Mesodermal cell (in vitro differentiated cells): ENCODE measurements around the gene ITPR1.

Experiments
- H3K27ac ChIP-seq: 2 replicates; pipeline ENCODE4 v1.7.0; 2013; ENCODE audit warnings: mild to moderate bottlenecking, low read depth, low read length, moderate library complexity; ENCODE audit not compliant: severe bottlenecking
- H3K36me3 ChIP-seq: 2 replicates; pipeline ENCODE4 v1.7.1; 2013; ENCODE audit warnings: mild to moderate bottlenecking, low read length, moderate library complexity; ENCODE audit not compliant: control insufficient read depth, insufficient read depth
- H3K4me1 ChIP-seq: one replicate; pipeline ENCODE4 v1.7.1; 2013; ENCODE audit warnings: mild to moderate bottlenecking, low read length; ENCODE audit not compliant: insufficient read depth, control insufficient read depth, poor library complexity, severe bottlenecking
- H3K4me3 ChIP-seq: 2 replicates; pipeline ENCODE4 v1.7.0; 2013; ENCODE audit warnings: low read length, control low read depth, mild to moderate bottlenecking; ENCODE audit not compliant: insufficient read depth, poor library complexity, severe bottlenecking; ENCODE audit errors: extremely low read depth
- H3K9me3 ChIP-seq: 2 replicates; pipeline ENCODE4 v1.7.1; 2013; ENCODE audit warnings: mild to moderate bottlenecking, low read length, moderate library complexity; ENCODE audit not compliant: control insufficient read depth
- WGBS, 2 experiments: methylation state at CpG; one replicate each; pipeline ENCODE4 v1.1.5; 2013; ENCODE audit warnings: missing lambda C conversion rate in 2 of 2; ENCODE audit not compliant: insufficient coverage in 2 of 2; 5-methylcytosine and 5-hydroxymethylcytosine counted together

ITPR1 gene

GRCh38 chr3:4655145-4656045 lies 162.2 kb downstream of the ITPR1 start:
- no peak overlapping the region for H3K4me3 ChIP-seq
- no peak overlapping the region for H3K27ac ChIP-seq
- peaks cover 5% of the 10 kb centered on the region for H3K4me1 ChIP-seq
- 33 to 83% methylated on average over 3 to 9 of the region's 17 CpGs for WGBS, 2 experiments
- no peaks in the 10 kb centered on the region for H3K36me3 ChIP-seq
- H3K9me3 ChIP-seq: no peaks in the 10 kb centered on the region

GRCh38 chr3:4656059-4656458 lies 162.9 kb downstream of the ITPR1 start:
- WGBS, 2 experiments: 27% methylated on average over 5 of the region's 6 CpGs
- Histone ChIP-seq H3K27ac (no peak overlapping the region), H3K9me3 (no peaks in the 10 kb centered on the region), H3K36me3 (no peaks in the 10 kb centered on the region), H3K4me1 (peaks cover 5% of the 10 kb centered on the region), H3K4me3 (no peak overlapping the region)

GRCh38 chr3:4656626-4657328 lies 163.6 kb downstream of the ITPR1 start:
- Histone ChIP-seq H3K27ac (peak overlapping the region; percentile 32), H3K4me1 (peaks cover 5% of the 10 kb centered on the region), H3K9me3 (no peaks in the 10 kb centered on the region), H3K36me3 (no peaks in the 10 kb centered on the region), H3K4me3 (no peak overlapping the region)
- 83 to 96% methylated on average over 10 of the region's 13 CpGs for WGBS, 2 experiments

- H3K9me3 ChIP-seq: no peaks in the 10 kb centered on the region
- no peaks in the 10 kb centered on the region for H3K36me3 ChIP-seq
- no peak overlapping the region for H3K27ac ChIP-seq
- H3K4me1 ChIP-seq: peaks cover 10% of the 10 kb centered on the region
- WGBS, 2 experiments: 89 to 94% methylated on average over 5 to 7 of the region's 7 CpGs
- no peak overlapping the region for H3K4me3 ChIP-seq
These were observed 167.8 kb downstream of the ITPR1 start for GRCh38 chr3:4660936-4661335.

- Histone ChIP-seq H3K9me3 (no peaks in the 10 kb centered on the region), H3K27ac (no peak overlapping the region), H3K4me3 (no peak overlapping the region), H3K36me3 (no peaks in the 10 kb centered on the region), H3K4me1 (peaks cover 4% of the 10 kb centered on the region)
- 82 to 100% methylated on average over 1 of the region's 2 CpGs for WGBS, 2 experiments
These were observed 171.3 kb downstream of the ITPR1 start for GRCh38 chr3:4664412-4664811.

- Histone ChIP-seq H3K4me3 (no peak overlapping the region), H3K4me1 (peaks cover 4% of the 10 kb centered on the region), H3K9me3 (no peaks in the 10 kb centered on the region), H3K27ac (no peak overlapping the region), H3K36me3 (no peaks in the 10 kb centered on the region)
- 98% methylated on average over 6 to 7 of the region's 8 CpGs for WGBS, 2 experiments
These were observed 172.0 kb downstream of the ITPR1 start for GRCh38 chr3:4665197-4665596.

GRCh38 chr3:4666071-4666470 lies 172.9 kb downstream of the ITPR1 start:
- Histone ChIP-seq H3K9me3 (no peaks in the 10 kb centered on the region), H3K27ac (no peak overlapping the region), H3K4me1 (peaks cover 4% of the 10 kb centered on the region), H3K4me3 (no peak overlapping the region), H3K36me3 (no peaks in the 10 kb centered on the region)
- WGBS, 2 experiments: no CpG with 5 or more reads among the region's 2 CpGs

- WGBS, 2 experiments: 80 to 82% methylated on average over 1 to 2 of the region's 5 CpGs
- Histone ChIP-seq H3K4me1 (no peaks in the 10 kb centered on the region), H3K4me3 (no peak overlapping the region), H3K9me3 (no peaks in the 10 kb centered on the region), H3K36me3 (no peaks in the 10 kb centered on the region), H3K27ac (no peak overlapping the region)
These were observed 177.2 kb downstream of the ITPR1 start for GRCh38 chr3:4670352-4670751.

- Histone ChIP-seq H3K27ac (no peak overlapping the region), H3K4me3 (no peak overlapping the region), H3K4me1 (no peaks in the 10 kb centered on the region), H3K9me3 (no peaks in the 10 kb centered on the region), H3K36me3 (no peaks in the 10 kb centered on the region)
- 94 to 96% methylated on average over 9 to 11 of the region's 11 CpGs for WGBS, 2 experiments
These were observed 179.7 kb downstream of the ITPR1 start for GRCh38 chr3:4672725-4673275.

GRCh38 chr3:4674216-4674615 lies 181.1 kb downstream of the ITPR1 start:
- WGBS, 2 experiments: 88 to 100% methylated on average over 1 to 2 of the region's 2 CpGs
- H3K36me3 ChIP-seq: no peaks in the 10 kb centered on the region
- no peaks in the 10 kb centered on the region for H3K9me3 ChIP-seq
- no peak overlapping the region for H3K27ac ChIP-seq
- H3K4me1 ChIP-seq: no peaks in the 10 kb centered on the region
- H3K4me3 ChIP-seq: no peak overlapping the region
